GM10248 (cell line): ENCODE results near the gene OR10G6.

Experiments
- CTCF ChIA-PET: fragments of 300-600 bp; sonication (Branson Sonifier 250); formaldehyde crosslinking; extraction: SDS; loops from one replicate; lab custom pipeline; 2021; ENCODE audit warnings: antibody characterized with exemption; lab: Yijun Ruan, JAX
- POLR2A ChIA-PET: fragments of 350-650 bp; sonication (Branson Sonifier 250); formaldehyde crosslinking; extraction: SDS; loops from one replicate; lab custom pipeline; 2020; ENCODE audit warnings: antibody characterized with exemption; lab: Yijun Ruan, JAX
- DNase-seq: peaks from one replicate; pipeline ENCODE4 v3.0.0; 2012; ENCODE audit errors: extremely low spot score
- CTCF ChIP-seq: IDR thresholded peaks from 2 replicates; pipeline ENCODE4 v1.5.1; 2012; ENCODE audit warnings: mild to moderate bottlenecking, low read depth; ENCODE audit errors: extremely low read depth, missing control alignments, control extremely low read depth

Gene OR10G6

GRCh38 chr11:124012697-124013096 lies 17.7 kb upstream of the OR10G6 start, which contains the start of gene OR10G4:
TSS of gene OR10G4 (plus strand) at chr11:124012997. CDS start at chr11:124015575, 2,578 bp downstream.
- DNase-seq = no peak
- no peak for TF ChIP-seq CTCF
- ChIA-PET CTCF (no interaction called here), POLR2A (no interaction called here)

- ChIA-PET POLR2A (no interaction called here), CTCF (no interaction called here)
- no peak for TF ChIP-seq CTCF
- no peak for DNase-seq
Observed at GRCh38 chr11:123979311-123979710, 15.7 kb downstream of the OR10G6 start.

- CTCF ChIA-PET = no interaction called here
- no peak for TF ChIP-seq CTCF
- POLR2A ChIA-PET = no interaction called here
- DNase-seq = no peak
Observed at GRCh38 chr11:123977731-123978347, 17.1 kb downstream of the OR10G6 start, which contains the start of gene OR10S1. TSS of gene OR10S1 (minus strand) at chr11:123977781. CDS start at chr11:123977664, 117 bp downstream.

GRCh38 chr11:123976770-123977560 lies 18.0 kb downstream of the OR10G6 start:
- no peak for DNase-seq
- ChIA-PET CTCF (interaction anchor here (1.2 kb wide), 1 partner anchor 13 kb away, joined by 3 read pairs; no protein-coding TSS in a partner anchor), POLR2A (no interaction called here)
- no peak for TF ChIP-seq CTCF

- no peak for TF ChIP-seq CTCF
- CTCF ChIA-PET = no interaction called here
- POLR2A ChIA-PET = no interaction called here
- no peak for DNase-seq
Observed at GRCh38 chr11:123973816-123974215, 21.1 kb downstream of the OR10G6 start.

GRCh38 chr11:123956752-123957151 lies 38.2 kb downstream of the OR10G6 start:
- ChIA-PET CTCF (no interaction called here), POLR2A (no interaction called here)
- DNase-seq = no peak
- TF ChIP-seq CTCF = no peak
